Left ventricle myocardium inferior (tissue), 1 donor: ENCODE results near the gene SLC38A6. TPM values are rescaled to one million over a fixed set of nuclear protein-coding genes. Genes with fewer than 3 reads are reported as not detected.

Experiments
- DNase-seq: peaks from one replicate; pipeline ENCODE4 v3.0.0-alpha.2; 2020
- H3K27ac ChIP-seq: fragments of 200-600 bp; replicated peaks from 2 replicates; pipeline ENCODE4 v1.8.0; 2021
- H3K27me3 ChIP-seq: fragments of 200-600 bp; 2 replicates; pipeline ENCODE4 v1.8.0; 2021; ENCODE audit warnings: low read depth
- H3K36me3 ChIP-seq: fragments of 200-600 bp; 2 replicates; pipeline ENCODE4 v1.8.0; 2021
- H3K4me1 ChIP-seq: fragments of 200-600 bp; 2 replicates; pipeline ENCODE4 v1.8.0; 2021
- H3K4me3 ChIP-seq: fragments of 200-600 bp; 2 replicates; pipeline ENCODE4 v1.8.0; 2021; ENCODE audit warnings: mild to moderate bottlenecking, moderate library complexity
- H3K9me3 ChIP-seq: fragments of 200-600 bp; replicated peaks from 2 replicates; pipeline ENCODE4 v1.8.0; 2021
- CTCF ChIP-seq: fragments of 200-600 bp; IDR thresholded peaks from 2 replicates; pipeline ENCODE4 v1.8.0; 2021; ENCODE audit warnings: antibody characterized with exemption, mild to moderate bottlenecking, borderline replicate concordance
- intact Hi-C: fragments of 100-400 bp; cut with micrococcal nuclease; formaldehyde crosslinking; loops from one replicate; pipeline ENCODE4 v1.11.0; 2022
- total RNA-seq: library from RNA; stranded (reverse); fragmentation: NEBNext Ultra II Directional; extraction: Animal tissue kit (Norgen Biotek cat#: 25700); gene quantifications from one replicate; pipeline ENCODE4 v1.2.1, GENCODE V29; 2021
- donor health status: DM: no; HTN: yes; CAD: no; lungs with severe emphysema.

Gene SLC38A6
- total RNA-seq, 1 donor from 2014 or later = 6.3 TPM

- intact Hi-C loops = no loop called here
- DNase-seq = no peak
- Histone ChIP-seq H3K9me3 (no peaks in the 10 kb centered on the region), H3K36me3 (peaks cover 6% of the 10 kb centered on the region), H3K27me3 (no peaks in the 10 kb centered on the region), H3K27ac (no peak overlapping the region), H3K4me3 (no peak overlapping the region), H3K4me1 (peaks cover 58% of the 10 kb centered on the region)
- TF ChIP-seq CTCF = no peak
These were observed 3.2 kb upstream of the SLC38A6 start for GRCh38 chr14:60977847-60978246.

GRCh38 chr14:60981633-60982455, 799 bp downstream of the SLC38A6 start:
- H3K27me3 ChIP-seq = no peaks in the 10 kb centered on the region
- peak overlapping the region; percentile 90 for H3K27ac ChIP-seq
- TF ChIP-seq CTCF = no peak
- intact Hi-C loops = no loop called here
- DNase-seq = no peak
- peaks cover 55% of the 10 kb centered on the region for H3K4me1 ChIP-seq
- H3K36me3 ChIP-seq = peaks cover 16% of the 10 kb centered on the region
- no peaks in the 10 kb centered on the region for H3K9me3 ChIP-seq
- H3K4me3 ChIP-seq = peak overlapping the region; percentile 79

GRCh38 chr14:60984196-60984595, 3.2 kb downstream of the SLC38A6 start:
- Histone ChIP-seq H3K36me3 (peaks cover 26% of the 10 kb centered on the region), H3K4me3 (no peak overlapping the region), H3K27me3 (no peaks in the 10 kb centered on the region), H3K9me3 (no peaks in the 10 kb centered on the region), H3K4me1 (peaks cover 38% of the 10 kb centered on the region), H3K27ac (no peak overlapping the region)
- no peak for TF ChIP-seq CTCF
- intact Hi-C loops = no loop called here
- no peak for DNase-seq

GRCh38 chr14:60986500-60986899, 5.5 kb downstream of the SLC38A6 start:
- peaks cover 15% of the 10 kb centered on the region for H3K4me1 ChIP-seq
- H3K27ac ChIP-seq = no peak overlapping the region
- no peaks in the 10 kb centered on the region for H3K9me3 ChIP-seq
- no peak for TF ChIP-seq CTCF
- no peak for DNase-seq
- no peaks in the 10 kb centered on the region for H3K27me3 ChIP-seq
- intact Hi-C loops = no loop called here
- no peak overlapping the region for H3K4me3 ChIP-seq
- peaks cover 48% of the 10 kb centered on the region for H3K36me3 ChIP-seq

- Histone ChIP-seq H3K27me3 (no peaks in the 10 kb centered on the region), H3K9me3 (no peaks in the 10 kb centered on the region), H3K4me3 (no peak overlapping the region), H3K36me3 (peaks cover 72% of the 10 kb centered on the region), H3K27ac (no peak overlapping the region), H3K4me1 (no peaks in the 10 kb centered on the region)
- DNase-seq = no peak
- no peak for TF ChIP-seq CTCF
- intact Hi-C loops = no loop called here
These were observed 8.6 kb downstream of the SLC38A6 start for GRCh38 chr14:60989599-60989998.
